Thoracic aorta (tissue), 2 donors: Measurements from ENCODE around the gene GRAP2. TPM values are rescaled to one million over a fixed set of nuclear protein-coding genes. Genes with fewer than 3 reads are reported as not detected.

Experiments
- ATAC-seq: fragments of 150-250 bp; one replicate; pipeline ENCODE4 v1.8.0; 2017; ENCODE audit warnings: low read depth; ENCODE audit not compliant: insufficient number of reproducible peaks, low FRiP score
- DNase-seq: peaks from one replicate; pipeline ENCODE4 v3.0.0-alpha.2; 2020; ENCODE audit warnings: low spot score
- H3K27ac ChIP-seq, 2 donors: fragments of 200-600 bp; sonication (generic); 1 replicate in 1 of 2; 2 replicates in 1 of 2; pipeline ENCODE4 v1.5.1; 2016; ENCODE audit warnings: mild to moderate bottlenecking in 2 of 2, moderate library complexity in 2 of 2
- H3K27me3 ChIP-seq: fragments of 200-600 bp; sonication (generic); replicated peaks from 2 replicates; pipeline ENCODE4 v1.6.0; 2016; ENCODE audit warnings: mild to moderate bottlenecking; ENCODE audit not compliant: insufficient read depth
- H3K36me3 ChIP-seq: fragments of 200-600 bp; sonication (generic); one replicate; pipeline ENCODE4 v1.5.1; 2016
- H3K4me1 ChIP-seq, 2 donors: fragments of 200-600 bp; sonication (generic); 1 replicate in 1 of 2; 2 replicates in 1 of 2; pipeline versions ENCODE4 v1.5.1 to v1.6.0; 2016; ENCODE audit warnings: low read depth in 2 of 2, mild to moderate bottlenecking in 1 of 2; ENCODE audit not compliant: control insufficient read depth in 1 of 2
- H3K4me3 ChIP-seq: fragments of 200-600 bp; sonication (generic); 2 replicates; pipeline ENCODE4 v1.5.1; 2016; ENCODE audit warnings: mild to moderate bottlenecking
- H3K9me3 ChIP-seq: fragments of 200-600 bp; sonication (generic); 2 replicates; pipeline ENCODE4 v1.5.1; 2016
- total RNA-seq, 2 donors: library from RNA; depleted of rRNA; stranded (reverse); fragments of >200 nt; gene quantifications; one replicate each; pipeline versions ENCODE4 v1.1.0 to v1.2.3, GENCODE V29; 2016
- TF ChIP-seq, protein P1 (sequence below): fragments of 200-600 bp; sonication (generic); IDR thresholded peaks from one replicate; pipeline ENCODE4 v1.5.1; 2019; ENCODE audit warnings: antibody characterized with exemption

GRAP2 gene
- total RNA-seq, 2 donors from 2014 or later: 1.8 TPM

DNA sequence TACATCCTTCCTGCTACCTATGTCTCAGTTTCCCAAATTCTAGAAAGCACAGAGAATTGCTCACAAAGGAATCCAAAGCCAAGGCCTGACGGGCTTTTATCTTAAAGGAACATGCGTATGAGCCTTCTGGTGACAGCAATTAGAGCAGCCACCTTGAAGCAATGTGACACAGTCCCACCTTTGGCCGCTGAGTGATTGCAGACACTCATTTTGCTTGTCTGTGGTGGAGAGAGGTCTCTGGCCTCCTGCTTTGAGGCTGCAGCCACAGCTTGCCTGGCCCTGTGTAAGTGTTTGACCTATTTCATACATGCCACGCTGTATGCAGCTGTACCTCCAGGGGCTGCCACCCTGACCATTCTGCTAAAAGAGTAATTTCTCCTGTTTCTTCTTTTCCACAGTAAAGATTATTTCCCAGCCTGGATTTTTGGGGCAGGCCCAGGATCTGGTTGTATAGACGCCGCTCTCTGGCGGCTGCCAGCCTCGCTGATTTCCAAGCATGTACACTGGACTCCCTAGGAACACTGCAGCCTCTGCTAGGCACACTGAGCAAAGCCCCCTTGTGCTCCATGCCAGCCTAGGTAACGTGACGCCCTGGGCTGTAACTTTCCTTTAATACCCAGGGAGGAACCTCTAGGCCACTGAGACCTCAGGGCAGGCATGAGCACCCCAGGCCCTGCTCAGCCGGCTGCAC, 58.2 kb downstream of the GRAP2 start:
- H3K27ac ChIP-seq: no peak overlapping the region
- TF ChIP-seq, protein P1, sequence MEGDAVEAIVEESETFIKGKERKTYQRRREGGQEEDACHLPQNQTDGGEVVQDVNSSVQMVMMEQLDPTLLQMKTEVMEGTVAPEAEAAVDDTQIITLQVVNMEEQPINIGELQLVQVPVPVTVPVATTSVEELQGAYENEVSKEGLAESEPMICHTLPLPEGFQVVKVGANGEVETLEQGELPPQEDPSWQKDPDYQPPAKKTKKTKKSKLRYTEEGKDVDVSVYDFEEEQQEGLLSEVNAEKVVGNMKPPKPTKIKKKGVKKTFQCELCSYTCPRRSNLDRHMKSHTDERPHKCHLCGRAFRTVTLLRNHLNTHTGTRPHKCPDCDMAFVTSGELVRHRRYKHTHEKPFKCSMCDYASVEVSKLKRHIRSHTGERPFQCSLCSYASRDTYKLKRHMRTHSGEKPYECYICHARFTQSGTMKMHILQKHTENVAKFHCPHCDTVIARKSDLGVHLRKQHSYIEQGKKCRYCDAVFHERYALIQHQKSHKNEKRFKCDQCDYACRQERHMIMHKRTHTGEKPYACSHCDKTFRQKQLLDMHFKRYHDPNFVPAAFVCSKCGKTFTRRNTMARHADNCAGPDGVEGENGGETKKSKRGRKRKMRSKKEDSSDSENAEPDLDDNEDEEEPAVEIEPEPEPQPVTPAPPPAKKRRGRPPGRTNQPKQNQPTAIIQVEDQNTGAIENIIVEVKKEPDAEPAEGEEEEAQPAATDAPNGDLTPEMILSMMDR: no peak
- ATAC-seq (no peak), DNase-seq (no peak)
- no peaks in the 10 kb centered on the region for H3K27me3 ChIP-seq
- no peaks in the 10 kb centered on the region for H3K36me3 ChIP-seq
- no peak overlapping the region for H3K4me3 ChIP-seq
- H3K4me1 ChIP-seq: no peaks in the 10 kb centered on the region
- no peaks in the 10 kb centered on the region for H3K9me3 ChIP-seq

DNA sequence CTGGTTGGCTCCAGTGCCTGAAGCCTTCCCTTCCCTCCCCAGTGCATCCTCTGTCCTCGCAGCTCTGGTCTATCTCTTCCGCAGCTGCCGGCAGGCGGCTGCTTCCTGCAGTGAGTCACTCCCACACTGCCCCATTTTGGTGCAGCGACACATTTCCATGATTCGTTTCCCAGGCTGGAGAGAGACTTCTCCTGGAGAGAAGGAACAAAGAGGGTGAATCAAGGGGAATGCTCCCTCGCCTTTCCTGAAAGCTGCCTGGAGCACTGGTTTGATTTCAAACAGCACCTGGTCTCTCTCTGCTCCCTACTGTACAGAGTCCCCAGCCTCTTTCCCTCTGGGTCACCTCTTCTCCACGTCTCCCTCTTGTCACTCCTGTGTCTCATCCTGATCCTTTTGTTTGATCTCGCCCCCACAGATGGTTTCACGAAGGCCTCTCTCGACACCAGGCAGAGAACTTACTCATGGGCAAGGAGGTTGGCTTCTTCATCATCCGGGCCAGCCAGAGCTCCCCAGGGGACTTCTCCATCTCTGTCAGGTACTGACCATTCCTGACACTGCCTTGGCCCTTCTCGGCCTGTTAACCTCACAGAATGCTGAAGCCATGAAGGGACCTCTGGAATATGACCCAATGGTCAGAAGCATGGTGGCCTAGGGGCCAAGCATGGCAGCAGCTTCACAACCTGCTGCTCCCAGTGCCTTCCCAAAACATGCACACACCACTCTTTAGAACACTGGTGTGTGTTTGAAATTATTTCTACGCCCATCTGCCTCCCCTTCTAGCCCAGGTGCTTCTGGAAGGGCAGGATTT, 59.0 kb downstream of the GRAP2 start, which contains the start of gene TMA7B:
TMA7B (plus strand) TSS at position 758 of the 808 bp plus-strand sequence. CDS start 3,978 bp downstream, outside the sequence.
- no peaks in the 10 kb centered on the region for H3K36me3 ChIP-seq
- H3K4me3 ChIP-seq: no peak within 1 kb of the TSS
- no peaks in the 10 kb centered on the region for H3K27me3 ChIP-seq
- no peaks in the 10 kb centered on the region for H3K4me1 ChIP-seq
- TF ChIP-seq, protein P1: no peak
- no peak for ATAC-seq
- no peak for DNase-seq
- H3K27ac ChIP-seq: no peak within 1 kb of the TSS
- no peaks in the 10 kb centered on the region for H3K9me3 ChIP-seq

DNA sequence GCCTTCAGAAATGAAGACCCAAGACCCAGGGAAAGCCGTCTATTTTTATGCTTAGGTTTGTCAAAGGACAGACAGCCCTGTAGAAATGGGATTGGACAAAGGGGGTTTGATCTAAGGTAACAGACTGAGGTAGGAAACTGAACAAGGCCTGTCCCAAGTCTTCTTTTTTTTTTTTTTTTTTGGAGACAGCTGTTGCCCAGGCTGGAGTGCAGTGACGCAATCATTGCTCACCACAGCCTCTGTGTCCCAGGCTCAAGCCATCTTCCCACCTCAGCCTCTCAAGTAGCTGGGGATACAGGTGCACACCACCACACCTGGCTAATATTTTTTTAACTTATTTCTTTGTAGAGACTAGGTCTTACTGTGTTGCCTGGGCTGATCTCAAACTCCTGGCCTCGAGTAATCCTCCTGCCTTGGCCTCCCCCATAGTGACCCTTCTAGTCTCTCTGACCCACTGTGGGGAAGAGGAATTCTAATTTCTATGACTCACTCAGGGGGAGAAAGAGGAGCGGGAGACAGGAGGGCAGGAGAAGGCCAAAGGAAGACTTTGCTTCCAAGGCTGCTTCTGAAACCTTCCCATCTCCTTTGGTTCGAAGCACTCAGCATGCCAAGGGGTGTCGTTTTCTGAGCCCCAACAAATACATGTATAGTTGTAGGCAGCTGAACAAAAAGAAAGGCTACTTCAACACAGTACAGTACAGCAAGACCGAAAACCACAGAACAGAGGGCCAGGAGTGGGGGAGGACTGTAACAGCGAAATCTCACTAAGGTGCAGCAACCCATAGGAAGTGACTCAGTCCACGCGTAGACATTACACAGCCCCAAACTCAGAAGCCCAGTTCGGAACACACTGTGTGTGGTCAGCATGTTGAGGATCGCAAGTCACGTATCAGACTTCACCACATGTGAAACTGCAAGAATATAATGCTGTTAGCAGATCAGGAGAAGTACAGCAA, 60.2 kb downstream of the GRAP2 start:
- Histone ChIP-seq H3K27me3 (no peaks in the 10 kb centered on the region), H3K9me3 (no peaks in the 10 kb centered on the region), H3K4me3 (no peak overlapping the region), H3K36me3 (no peaks in the 10 kb centered on the region), H3K4me1 (no peaks in the 10 kb centered on the region), H3K27ac (no peak overlapping the region)
- TF ChIP-seq, protein P1: no peak
- ATAC-seq: no peak
- no peak for DNase-seq

DNA sequence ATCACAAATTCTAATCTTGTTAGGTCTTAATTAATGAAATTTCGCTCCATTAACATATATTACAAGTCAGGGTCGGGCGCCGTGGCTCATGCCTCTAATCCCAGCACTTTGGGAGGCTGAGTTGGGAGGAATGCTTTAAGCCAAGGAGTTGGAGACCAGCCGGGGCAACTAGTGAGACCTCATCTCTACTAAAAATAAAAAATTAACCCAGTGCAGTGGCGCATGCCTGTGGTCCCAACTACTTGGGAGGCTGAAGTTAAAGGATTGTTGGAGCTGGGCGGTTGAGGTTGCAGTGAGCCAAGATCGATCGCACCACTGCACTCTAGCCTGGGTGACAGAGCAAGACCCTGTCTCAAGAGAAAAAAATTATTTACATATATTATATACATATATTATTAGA, 61.2 kb downstream of the GRAP2 start:
- TF ChIP-seq, protein P1: no peak
- ATAC-seq (no peak), DNase-seq (no peak)
- no peaks in the 10 kb centered on the region for H3K27me3 ChIP-seq
- H3K4me3 ChIP-seq: no peak overlapping the region
- no peak overlapping the region for H3K27ac ChIP-seq
- no peaks in the 10 kb centered on the region for H3K36me3 ChIP-seq
- H3K4me1 ChIP-seq: no peaks in the 10 kb centered on the region
- no peaks in the 10 kb centered on the region for H3K9me3 ChIP-seq
